GM12878 (cell line): ENCODE measurements around the gene EXOSC1. TPM values are rescaled to one million over a fixed set of nuclear protein-coding genes. Genes with fewer than 3 reads are reported as not detected.

Source experiments
- ATAC-seq: fragments of 200-7000 bp; cut with Tn5 transposase; 3 replicates; pipeline ENCODE4 v1.9.1; 2020; ENCODE audit warnings: mild to moderate bottlenecking, moderate library complexity
- BruUV-seq: library from RNA; stranded (reverse); fragments of 400-500 nt; replicated peaks from 2 replicates; lab custom pipeline; 2021; lab: Mats Ljungman, UMichigan
- CTCF ChIA-PET: fragments of 300-600 bp; sonication (Branson Sonifier 250); formaldehyde crosslinking; extraction: SDS; loops from one replicate; lab custom pipeline; 2021; ENCODE audit warnings: inconsistent platforms; lab: Yijun Ruan, JAX
- POLR2A ChIA-PET: fragments of 350-600 bp; formaldehyde crosslinking; extraction: SDS; loops from one replicate; lab custom pipeline; 2021; ENCODE audit warnings: inconsistent platforms; lab: Charles Lee
- RAD21 ChIA-PET: fragments of 300-600 bp; sonication (Branson Sonifier 250); formaldehyde crosslinking; loops from one replicate; lab custom pipeline; 2023; ENCODE audit warnings: antibody characterized with exemption; ENCODE audit not compliant: unreplicated experiment; lab: Charles Lee
- SMC1A ChIA-PET: fragments of 300-600 bp; sonication (Branson Sonifier 250); formaldehyde crosslinking; loops from one replicate; lab custom pipeline; 2023; ENCODE audit not compliant: unreplicated experiment, uncharacterized antibody; lab: Charles Lee
- DNase-seq: peaks from one replicate; pipeline ENCODE4 v3.0.0-alpha.2; 2011; ENCODE audit warnings: low read depth, low spot score
- FAIRE-seq: peaks from 3 replicates; lab custom pipeline; 2011; peaks lifted over from hg19 to GRCh38; lab: Jason Lieb, UNC
- H2AFZ ChIP-seq: 2 replicates; pipeline ENCODE4 v1.6.0; 2011; ENCODE audit warnings: low read depth, low read length, control low read depth; ENCODE audit not compliant: control insufficient read depth
- H3K27ac ChIP-seq: 2 replicates; pipeline ENCODE4 v1.5.1; 2011; ENCODE audit warnings: control low read depth; ENCODE audit not compliant: control insufficient read depth, insufficient read depth
- H3K27me3 ChIP-seq, 2 experiments: replicated peaks in 1 of 2; 2 replicates each; pipeline versions ENCODE4 v1.6.0 to v1.6.1; 2011; ENCODE audit warnings: low read length in 1 of 2; ENCODE audit not compliant: control insufficient read depth in 2 of 2, insufficient read depth in 2 of 2
- H3K36me3 ChIP-seq, 2 experiments: 2 replicates each; pipeline ENCODE4 v1.5.1; 2011; ENCODE audit warnings: low read length in 1 of 2; ENCODE audit not compliant: control insufficient read depth in 2 of 2, insufficient read depth in 2 of 2
- H3K4me1 ChIP-seq: 2 replicates; pipeline ENCODE4 v1.6.1; 2011; ENCODE audit warnings: mild to moderate bottlenecking, low read length, moderate library complexity, mixed read lengths; ENCODE audit not compliant: control insufficient read depth, insufficient read depth
- H3K4me2 ChIP-seq: 2 replicates; pipeline ENCODE4 v1.6.0; 2011; ENCODE audit warnings: control low read depth; ENCODE audit not compliant: control insufficient read depth, insufficient read depth
- H3K4me3 ChIP-seq: fragments of 200-600 bp; sonication (generic); 2 replicates; pipeline ENCODE4 v1.5.1; 2016
- H3K79me2 ChIP-seq: 2 replicates; pipeline ENCODE4 v1.6.0; 2011; ENCODE audit warnings: low read length; ENCODE audit not compliant: control insufficient read depth, insufficient read depth
- H3K9ac ChIP-seq: 2 replicates; pipeline ENCODE4 v1.8.0; 2011; ENCODE audit warnings: low read length, control low read depth, mixed read lengths; ENCODE audit not compliant: control insufficient read depth, insufficient read depth
- H3K9me3 ChIP-seq: replicated peaks from 3 replicates; pipeline ENCODE4 v1.5.1; 2011; ENCODE audit warnings: mild to moderate bottlenecking, low read length; ENCODE audit not compliant: control insufficient read depth, insufficient read depth
- H4K20me1 ChIP-seq: 2 replicates; pipeline ENCODE4 v1.6.0; 2011; ENCODE audit not compliant: control insufficient read depth, insufficient read depth
- CEBPB ChIP-seq, 2 experiments: fragments of 150-350 bp in 1 of 2; IDR thresholded peaks; 2 replicates each; pipeline ENCODE4 v1.6.1; 2012 to 2014; ENCODE audit warnings: low read depth in 2 of 2, low read length in 2 of 2, borderline replicate concordance in 1 of 2, inconsistent platforms in 1 of 2
- CHD1 ChIP-seq: IDR thresholded peaks from 2 replicates; pipeline ENCODE4 v1.6.1; 2012; ENCODE audit warnings: low read depth, low read length, improper control_type of control experiment
- CHD4 ChIP-seq: fragments of 200-600 bp; sonication (generic); IDR thresholded peaks from 2 replicates; pipeline ENCODE4 v1.6.1; 2016; ENCODE audit warnings: mild to moderate bottlenecking
- E2F8 ChIP-seq: fragments of 450-650 bp; IDR thresholded peaks from 2 replicates; pipeline ENCODE4 v1.6.1; 2018; ENCODE audit warnings: mild to moderate bottlenecking, low read depth, moderate library complexity; ENCODE audit not compliant: partially characterized antibody
- HCFC1 ChIP-seq: fragments of 150-350 bp; IDR thresholded peaks from 2 replicates; pipeline ENCODE4 v1.6.1; 2014; ENCODE audit warnings: low read length
- HDAC6 ChIP-seq: fragments of 200-600 bp; sonication (generic); IDR thresholded peaks from one replicate; pipeline ENCODE4 v1.8.0; 2017; ENCODE audit warnings: antibody characterized with exemption; ENCODE audit not compliant: unreplicated experiment
- KLF5 ChIP-seq: fragments of 450-650 bp; IDR thresholded peaks from 2 replicates; pipeline ENCODE4 v1.6.1; 2014; ENCODE audit warnings: mild to moderate bottlenecking; ENCODE audit not compliant: partially characterized antibody
- MEF2A ChIP-seq: IDR thresholded peaks from 2 replicates; pipeline ENCODE4 v1.6.1; 2011; ENCODE audit warnings: low read depth, mild to moderate bottlenecking, low read length, moderate library complexity; ENCODE audit not compliant: insufficient read depth
- MXI1 ChIP-seq: fragments of 150-350 bp; IDR thresholded peaks from 2 replicates; pipeline ENCODE4 v1.6.1; 2011; ENCODE audit warnings: low read depth, mild to moderate bottlenecking, inconsistent platforms, low read length, improper control_type of control experiment
- RELA ChIP-seq: fragments of 450-650 bp; IDR thresholded peaks from 2 replicates; pipeline ENCODE4 v1.8.0; 2014; ENCODE audit warnings: borderline replicate concordance; ENCODE audit not compliant: partially characterized antibody
- REST ChIP-seq: IDR thresholded peaks from 2 replicates; pipeline ENCODE4 v1.6.1; 2012; ENCODE audit warnings: mild to moderate bottlenecking, low read depth, low read length
- SIX5 ChIP-seq: IDR thresholded peaks from 2 replicates; pipeline ENCODE4 v1.6.1; 2011; ENCODE audit warnings: mild to moderate bottlenecking, low read depth, low read length, moderate library complexity; ENCODE audit not compliant: severe bottlenecking
- YY1 ChIP-seq: IDR thresholded peaks from 2 replicates; pipeline ENCODE4 v1.6.1; 2011; ENCODE audit warnings: low read depth, mild to moderate bottlenecking, low read length
- WGBS: methylation state at CpG from one replicate; pipeline ENCODE4 v1.1.6; 2016; ENCODE audit warnings: low lambda C conversion rate; ENCODE audit not compliant: insufficient replicate concordance, insufficient coverage; ENCODE audit errors: missing lambda C conversion rate; 5-methylcytosine and 5-hydroxymethylcytosine counted together
- in situ Hi-C: fragments of 300-500 bp; cut with MboI; formaldehyde crosslinking; loops from 9 replicates; pipeline ENCODE4 v1.14.3; 2018; ENCODE audit warnings: mixed read lengths
- intact Hi-C: fragments of 100-400 bp; cut with micrococcal nuclease; formaldehyde crosslinking; loops from one replicate; pipeline ENCODE4 v1.14.2; 2022; ENCODE audit not compliant: unreplicated experiment
- polyA plus RNA-seq, 11 experiments: library from polyadenylated mRNA; depleted of rRNA in 4 of 11; unstranded in 6 of 11; stranded (reverse) in 5 of 11; fragments of >200 nt; fragmentation: Nextera tagmentation in 4 of 11; fragmentation: Illumina TruSeq in 1 of 11; extraction: Ambion mirVana in 4 of 11; extraction: Trizol in 1 of 11; gene quantifications; 1 replicate in 1 of 11; 2 replicates in 10 of 11; pipeline versions ENCODE4 v1.2.1 to v1.2.3, GENCODE V29; 2011 to 2016; ENCODE audit warnings: inconsistent platforms in 2 of 11, missing spikeins in 2 of 11, low read depth in 1 of 11
- total RNA-seq, 4 experiments: library from RNA; depleted of rRNA in 3 of 4; stranded (reverse); fragments of >200 nt in 3 of 4; fragmentation: Illumina TruSeq in 1 of 4; extraction: Trizol in 1 of 4; gene quantifications; 2 replicates each; pipeline versions ENCODE4 v1.2.1 to v1.2.3, GENCODE V29; 2013 to 2021
- TF ChIP-seq, protein P1 (sequence below): fragments of 450-650 bp; IDR thresholded peaks from 2 replicates; pipeline ENCODE4 v1.6.1; 2017; ENCODE audit warnings: low read depth, mild to moderate bottlenecking, moderate library complexity

Gene EXOSC1
- total and polyA plus RNA-seq, 10 of the 15 experiments (the other 5 are each of a cell fraction or from before 2014, with no cell fraction given) = 43.4 to 121 (median 75.1) TPM

- ChIA-PET RAD21 (interaction anchor here (0.7 to 3.0 kb wide), 3 partner anchors 45 to 216 kb away, joined by 3 to 10 read pairs (median 3); no protein-coding TSS in a partner anchor), CTCF (interaction anchor here (0.6 to 2.3 kb wide), 10 partner anchors 9 to 328 kb away, joined by 3 to 7 read pairs (median 5); no protein-coding TSS in a partner anchor), SMC1A (interaction anchor here (0.7 to 2.0 kb wide), 7 partner anchors 10 to 285 kb away, joined by 3 to 5 read pairs (median 3); no protein-coding TSS in a partner anchor), POLR2A (interaction anchor here (0.5 to 1.6 kb wide), 4 partner anchors 11 to 1283 kb away, joined by 3 to 9 read pairs (median 5); no protein-coding TSS in a partner anchor)
- ATAC-seq (peak; percentile 96), FAIRE-seq (peak; percentile 100), DNase-seq (peak; percentile 93)
- H3K79me2 ChIP-seq = peaks cover 10% of the 10 kb centered on the region
- intact Hi-C loops (no loop called here), in situ Hi-C loops (no loop called here)
- no peaks in the 10 kb centered on the region for H3K4me1 ChIP-seq
- H3K36me3 ChIP-seq = no peaks in the 10 kb centered on the region; a peak in 2 of 4 replicates
- peak within 1 kb of the TSS; percentile 72 for H3K4me3 ChIP-seq
- peak within 1 kb of the TSS; percentile 57 for H3K9ac ChIP-seq
- TSS peak; percentile 96 for BruUV-seq
- WGBS = under 1% methylated on average over 39 of the region's 39 CpGs
- no peaks in the 10 kb centered on the region for H3K9me3 ChIP-seq
- H4K20me1 ChIP-seq = no peaks in the 10 kb centered on the region
- H3K27me3 ChIP-seq = no peaks in the 10 kb centered on the region
- H2AFZ ChIP-seq = peak within 1 kb of the TSS; percentile 95
- peak within 1 kb of the TSS; percentile 34; the same call in 1 of the 2 replicates for H3K27ac ChIP-seq
- peak within 1 kb of the TSS; percentile 68 for H3K4me2 ChIP-seq
- TF ChIP-seq, protein P1, sequence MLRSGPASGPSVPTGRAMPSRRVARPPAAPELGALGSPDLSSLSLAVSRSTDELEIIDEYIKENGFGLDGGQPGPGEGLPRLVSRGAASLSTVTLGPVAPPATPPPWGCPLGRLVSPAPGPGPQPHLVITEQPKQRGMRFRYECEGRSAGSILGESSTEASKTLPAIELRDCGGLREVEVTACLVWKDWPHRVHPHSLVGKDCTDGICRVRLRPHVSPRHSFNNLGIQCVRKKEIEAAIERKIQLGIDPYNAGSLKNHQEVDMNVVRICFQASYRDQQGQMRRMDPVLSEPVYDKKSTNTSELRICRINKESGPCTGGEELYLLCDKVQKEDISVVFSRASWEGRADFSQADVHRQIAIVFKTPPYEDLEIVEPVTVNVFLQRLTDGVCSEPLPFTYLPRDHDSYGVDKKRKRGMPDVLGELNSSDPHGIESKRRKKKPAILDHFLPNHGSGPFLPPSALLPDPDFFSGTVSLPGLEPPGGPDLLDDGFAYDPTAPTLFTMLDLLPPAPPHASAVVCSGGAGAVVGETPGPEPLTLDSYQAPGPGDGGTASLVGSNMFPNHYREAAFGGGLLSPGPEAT = peak; percentile 63; the same call in 1 of the 2 replicates
- no peak for TF ChIP-seq CHD1
- no peak for TF ChIP-seq CHD4
- TF ChIP-seq RELA = peak; percentile 8
- TF ChIP-seq MEF2A = 0 out of 2 replicates have a peak, but pooled peaks have one; percentile 20
- TF ChIP-seq REST = no peak
- 0 out of 2 replicates have a peak, but pooled peaks have one; percentile 36 for TF ChIP-seq YY1
- TF ChIP-seq E2F8 = peak; percentile 82
- TF ChIP-seq CEBPB (IDR thresholded peaks at IDR 0.05; ENCODE audit: borderline replicate concordance in 1 of 2, low read depth in 2 of 2, low read length in 2 of 2) = no peak
- peak; percentile 40 for TF ChIP-seq SIX5
- peak; percentile 100 for TF ChIP-seq MXI1
- peak; percentile 39; the same call in 1 of the 2 replicates for TF ChIP-seq HCFC1
- peak; percentile 47 for TF ChIP-seq KLF5
- TF ChIP-seq HDAC6 = no peak
Measured at GRCh38 chr10:97400665-97401454, 44.9 kb downstream of the EXOSC1 start, which contains the start of gene RRP12. RRP12 (minus strand) TSS chr10:97401340; CDS start chr10:97401231, 109 bp downstream.
